Ramos (cell line): Measurements from ENCODE around the gene RCBTB1.

Experiments used
- in situ Hi-C: fragments of 300-500 bp; cut with MboI; formaldehyde crosslinking; loops from one replicate; pipeline ENCODE4 v1.14.3; 2022; ENCODE audit warnings: low sequenced_read_pairs; ENCODE audit not compliant: unreplicated experiment

The RCBTB1 gene

DNA sequence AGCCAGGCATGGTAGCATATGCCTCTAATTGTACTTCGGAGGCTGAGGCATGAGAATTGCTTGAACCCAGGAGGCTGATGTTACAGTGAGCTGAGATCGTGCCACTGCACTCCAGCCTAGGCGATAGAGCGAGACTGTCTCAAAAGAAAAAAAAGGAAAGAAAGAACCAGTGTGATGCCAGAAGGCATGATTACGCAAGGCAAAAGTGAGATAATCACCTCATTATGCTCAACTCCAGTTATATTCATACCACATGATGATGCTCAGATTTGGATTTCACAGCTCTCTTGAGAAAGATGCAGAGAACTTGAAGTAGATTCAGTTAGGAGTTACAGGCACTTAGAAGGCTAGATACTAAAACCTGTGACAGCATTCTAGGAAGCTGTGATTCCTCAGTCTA, 21.8 kb downstream of the RCBTB1 start:
- in situ Hi-C loops = no loop called here

DNA sequence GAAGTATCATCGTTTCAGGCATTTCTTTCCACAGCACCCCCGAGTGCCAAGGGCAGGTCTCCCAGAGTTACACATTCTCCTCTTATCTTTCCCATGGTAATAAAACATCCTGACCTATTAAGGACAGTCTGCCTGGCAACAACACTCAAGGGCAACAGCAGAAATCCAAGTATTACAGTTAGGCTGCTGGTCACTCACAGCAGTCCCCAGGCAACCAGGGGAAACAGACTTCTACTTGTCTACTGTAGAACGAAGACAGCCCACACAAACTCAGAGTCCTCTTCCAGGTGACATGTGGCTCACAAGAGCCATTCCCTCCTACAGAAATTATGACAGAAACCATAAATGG, 24.3 kb downstream of the RCBTB1 start:
- in situ Hi-C loops = no loop called here

DNA sequence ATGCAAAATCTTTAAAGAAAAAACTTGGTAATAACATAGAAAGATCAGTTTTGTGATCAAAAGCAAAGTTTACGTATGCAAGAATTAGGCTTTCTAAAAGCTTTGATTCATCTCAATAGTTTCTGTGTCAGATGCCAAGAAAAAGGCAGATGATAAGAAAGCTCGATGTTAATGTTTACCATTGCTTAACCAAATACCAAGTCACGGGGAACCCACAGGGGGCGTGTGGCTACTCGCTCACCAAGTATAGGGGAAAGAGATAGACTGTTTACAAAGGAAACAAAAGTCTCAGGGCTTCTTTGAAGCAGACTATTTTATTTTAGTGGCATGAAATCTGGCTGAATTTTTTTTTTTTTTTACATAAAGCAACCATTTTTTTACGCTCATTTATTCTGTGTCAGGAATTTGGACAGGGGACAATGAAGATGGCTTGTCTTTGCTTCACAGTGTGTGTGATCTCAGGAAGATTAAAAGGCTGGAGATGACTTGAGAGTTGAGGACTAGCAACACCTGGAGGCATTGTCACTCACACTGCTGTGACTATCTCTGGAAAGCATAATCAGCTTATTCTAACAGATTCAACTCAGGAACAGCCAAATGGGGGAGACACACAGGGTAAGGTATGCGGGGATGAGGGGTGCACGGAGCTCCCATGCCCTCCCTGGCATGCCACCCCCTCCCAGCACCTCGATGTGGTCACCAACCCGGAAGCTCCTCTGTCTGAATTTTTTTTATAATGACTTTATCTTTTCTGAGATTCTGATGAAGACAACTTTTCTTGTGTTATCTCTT, 24.9 kb downstream of the RCBTB1 start:
- in situ Hi-C loops = no loop called here

DNA sequence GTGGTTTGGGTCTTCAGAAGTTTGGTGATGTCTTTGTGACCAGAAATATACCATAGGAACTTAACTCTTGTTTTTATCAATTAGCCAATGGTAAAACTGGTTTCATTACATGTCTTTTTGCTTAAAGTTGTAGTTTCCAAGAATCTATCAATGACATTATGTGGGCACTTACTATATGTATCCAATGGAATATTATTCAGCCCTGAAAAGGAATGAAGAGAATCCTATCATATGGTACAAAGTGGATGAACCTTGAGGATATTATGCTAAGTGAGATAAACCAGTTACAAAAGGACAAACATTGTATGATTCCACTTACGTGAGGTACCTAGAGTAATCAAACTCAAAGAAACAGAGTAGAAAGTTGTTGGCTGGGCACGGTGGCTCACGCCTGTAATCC, 26.4 kb downstream of the RCBTB1 start:
- in situ Hi-C loops = no loop called here

DNA sequence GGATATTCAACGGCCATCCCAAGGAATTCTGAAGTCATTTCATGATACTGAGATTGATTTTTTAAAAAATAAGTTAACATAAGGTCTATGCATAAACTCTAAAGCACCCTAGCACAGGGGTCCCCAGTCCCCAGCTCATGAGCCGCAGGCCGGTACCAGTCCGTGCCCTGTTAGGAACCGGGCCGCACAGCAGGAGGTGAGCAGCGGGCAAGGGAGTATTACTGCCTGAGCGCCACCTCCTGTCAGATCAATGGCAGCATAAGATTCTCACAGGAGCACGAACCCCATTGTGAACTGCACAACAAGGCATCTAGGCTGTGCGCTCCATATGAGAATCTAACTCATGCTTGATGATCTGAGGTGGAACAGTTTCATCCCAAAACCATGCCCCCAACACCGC, 31.0 kb downstream of the RCBTB1 start:
- in situ Hi-C loops = no loop called here

DNA sequence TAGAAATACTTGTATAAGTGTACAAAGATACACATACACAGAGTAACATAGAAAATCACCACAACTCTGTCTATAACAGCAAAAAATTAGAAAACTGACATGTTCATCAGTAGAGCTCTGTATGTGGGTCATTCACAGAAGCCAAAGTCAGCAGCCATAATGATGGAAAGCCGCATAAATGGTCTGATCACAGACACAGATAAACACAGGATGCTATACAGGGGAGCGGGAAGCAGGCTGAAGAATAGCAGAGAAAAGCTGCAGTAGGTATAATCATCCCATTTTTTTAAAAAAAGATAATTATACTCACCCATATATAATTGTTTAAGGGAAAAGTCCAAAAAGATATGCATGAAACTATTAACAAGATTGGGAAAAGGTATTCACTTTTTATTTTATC, 31.5 kb downstream of the RCBTB1 start:
- in situ Hi-C loops = no loop called here

DNA sequence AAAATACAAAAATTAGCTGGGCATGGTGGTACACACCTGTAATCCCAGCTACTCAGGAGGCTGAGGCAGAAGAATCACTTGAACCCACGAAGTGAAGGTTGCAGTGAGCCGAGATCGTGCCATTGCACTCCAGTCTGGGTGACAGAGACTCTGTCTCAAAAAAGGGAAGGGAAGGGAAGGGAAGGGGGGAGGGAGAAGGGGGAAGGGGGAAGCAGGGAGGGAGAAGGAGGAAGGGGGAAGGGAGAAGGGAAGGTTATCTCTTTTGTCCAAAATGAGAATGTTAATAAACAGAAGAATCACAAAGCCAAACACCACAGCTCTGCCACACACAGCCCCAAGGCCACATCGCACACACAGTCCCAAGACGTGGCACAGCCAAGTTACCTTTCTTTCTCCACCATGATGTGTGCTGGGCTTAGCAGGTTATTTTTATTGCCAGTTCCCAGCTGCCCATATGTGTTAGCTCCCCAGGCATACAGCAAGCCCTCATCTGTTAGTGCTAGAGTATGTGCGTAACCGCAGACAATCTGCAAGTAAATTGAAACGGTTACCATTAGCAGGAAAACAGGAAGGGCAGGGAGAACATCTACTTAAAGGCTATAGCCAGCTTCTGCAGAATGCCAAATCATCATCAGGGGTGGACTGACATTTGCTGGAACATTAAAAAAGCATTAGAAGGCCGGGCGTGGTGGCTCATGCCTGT, 34.3 kb downstream of the RCBTB1 start:
- in situ Hi-C loops = no loop called here

DNA sequence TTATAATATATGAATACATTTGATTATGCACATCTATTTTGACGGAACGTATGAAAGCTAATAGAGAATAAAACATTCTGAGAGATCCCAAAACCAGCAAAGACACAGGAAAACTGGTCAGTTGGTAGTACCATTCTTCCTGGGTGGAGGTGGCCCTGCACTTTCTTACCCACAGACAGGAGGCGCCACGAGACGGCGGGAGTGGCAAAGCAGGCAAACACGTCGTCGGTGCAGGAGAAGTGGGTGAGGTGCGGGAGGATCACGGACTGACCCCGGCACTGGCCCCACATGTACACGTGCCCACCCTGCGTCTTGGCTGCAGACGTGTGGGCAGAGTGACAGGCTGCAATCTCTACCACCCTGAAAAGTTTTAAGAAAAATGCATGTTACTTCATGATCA, 36.1 kb downstream of the RCBTB1 start:
- in situ Hi-C loops = no loop called here

DNA sequence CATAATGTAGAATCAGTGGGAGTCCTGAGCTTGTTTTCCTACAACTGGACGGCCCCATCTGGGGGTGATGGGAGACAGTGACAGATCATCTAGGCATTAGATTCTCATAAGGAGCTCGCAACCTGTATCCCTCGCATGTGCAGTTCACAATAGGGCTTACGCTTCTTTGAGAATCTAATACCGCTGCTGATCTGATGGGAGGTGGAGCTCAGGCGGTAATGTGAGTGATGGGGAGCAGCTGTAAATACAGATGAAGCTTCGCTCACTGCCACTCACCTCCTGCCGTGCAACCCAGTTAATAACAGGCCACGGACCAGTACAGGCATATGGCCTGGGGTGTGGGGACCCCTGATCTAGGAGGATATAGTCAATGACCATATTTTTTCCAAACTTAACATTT, 38.8 kb downstream of the RCBTB1 start:
- in situ Hi-C loops = no loop called here

DNA sequence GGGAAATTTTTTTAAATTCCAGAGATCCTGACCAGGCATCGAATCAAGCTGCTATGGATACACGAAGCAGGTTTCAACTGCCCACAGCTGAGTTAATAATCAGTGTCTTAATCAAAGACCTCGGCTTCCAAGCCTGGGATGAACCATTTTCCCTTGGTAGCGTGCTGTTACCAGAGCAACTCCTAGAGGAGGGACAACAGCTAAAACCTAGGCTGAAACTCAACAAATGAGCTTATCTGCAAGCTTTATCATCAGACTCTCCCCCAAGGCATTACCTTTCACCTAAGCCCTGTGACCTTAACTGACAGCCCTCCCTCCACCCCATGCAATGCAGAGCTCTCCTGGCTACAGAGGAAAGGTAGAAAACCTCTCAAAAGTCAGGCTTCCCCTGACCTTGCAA, 39.7 kb downstream of the RCBTB1 start:
- in situ Hi-C loops = no loop called here

DNA sequence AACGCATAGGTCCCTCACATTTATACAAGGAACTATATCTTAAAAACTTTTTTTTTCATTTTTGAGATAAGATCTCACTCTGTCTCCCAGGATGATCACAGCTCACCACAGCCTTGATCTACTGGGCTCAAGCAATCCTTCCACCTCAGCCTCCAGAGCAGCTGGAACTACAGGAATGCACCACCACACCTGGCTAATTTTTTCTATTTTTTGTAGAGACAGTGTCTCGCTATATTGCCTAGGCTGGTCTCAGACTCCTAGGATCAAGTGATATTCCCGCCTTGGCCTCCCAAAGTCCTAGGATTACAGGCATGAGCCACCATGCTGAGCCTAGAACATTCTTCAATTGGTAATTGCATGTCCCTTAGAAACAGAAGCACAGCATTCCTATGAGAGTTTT, 41.7 kb downstream of the RCBTB1 start:
- in situ Hi-C loops = no loop called here

DNA sequence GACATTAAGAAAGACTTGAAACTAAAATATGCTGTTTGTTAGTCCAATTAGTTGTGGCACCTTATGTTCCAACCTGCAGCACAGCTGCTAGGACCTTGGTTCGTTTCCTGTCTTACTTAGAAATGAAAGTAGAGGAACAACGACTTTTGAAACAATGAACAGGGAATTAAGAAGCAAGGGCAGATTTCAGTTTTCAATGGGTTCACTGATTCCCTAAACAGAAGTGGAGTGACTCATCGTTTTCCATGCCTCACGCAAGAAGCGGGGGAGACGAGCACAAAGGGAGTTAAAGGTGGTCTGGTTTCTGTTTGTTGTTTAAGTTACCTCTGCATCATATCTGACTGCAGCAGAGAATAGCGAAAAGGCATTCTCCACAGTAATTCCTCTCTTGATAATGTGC, 44.8 kb downstream of the RCBTB1 start:
- in situ Hi-C loops = no loop called here

DNA sequence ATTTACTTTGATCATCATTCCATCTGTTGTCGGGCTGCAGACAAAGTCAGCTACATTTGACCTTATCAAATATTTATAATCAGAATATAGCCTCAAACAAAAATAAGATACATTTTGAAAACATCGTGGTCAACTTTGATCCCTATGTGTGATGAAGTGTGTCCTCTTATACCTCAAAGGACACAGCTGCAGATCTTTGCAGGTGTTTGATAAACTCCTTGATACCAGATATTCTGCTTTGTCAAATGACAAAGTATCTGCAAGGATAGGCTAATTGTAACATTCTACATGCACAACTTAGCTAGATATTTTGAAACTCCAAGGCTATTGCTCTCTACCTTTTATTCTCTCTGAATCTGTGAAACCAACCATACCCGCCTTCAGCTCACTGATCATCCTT, 45.6 kb downstream of the RCBTB1 start:
- in situ Hi-C loops = no loop called here

DNA sequence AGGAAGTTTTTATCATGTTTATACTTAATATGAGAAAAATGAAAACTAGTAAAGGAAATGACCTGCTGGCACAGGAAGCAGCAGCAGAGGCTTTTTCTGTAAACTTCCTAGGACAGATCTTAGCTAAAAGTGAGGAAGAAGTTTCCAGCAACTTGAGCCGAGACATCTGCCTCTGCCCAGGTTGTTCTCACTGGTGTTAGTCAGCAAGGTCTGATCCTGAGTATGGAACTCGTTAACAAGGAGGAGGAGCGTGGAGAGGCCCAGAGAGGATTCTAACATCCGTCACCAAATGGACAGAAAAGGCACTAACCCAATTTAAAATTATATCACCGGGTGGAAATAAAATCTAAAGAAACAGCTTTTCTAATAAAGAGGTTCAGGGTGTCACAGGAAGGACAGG, 46.0 kb downstream of the RCBTB1 start:
- in situ Hi-C loops = no loop called here

DNA sequence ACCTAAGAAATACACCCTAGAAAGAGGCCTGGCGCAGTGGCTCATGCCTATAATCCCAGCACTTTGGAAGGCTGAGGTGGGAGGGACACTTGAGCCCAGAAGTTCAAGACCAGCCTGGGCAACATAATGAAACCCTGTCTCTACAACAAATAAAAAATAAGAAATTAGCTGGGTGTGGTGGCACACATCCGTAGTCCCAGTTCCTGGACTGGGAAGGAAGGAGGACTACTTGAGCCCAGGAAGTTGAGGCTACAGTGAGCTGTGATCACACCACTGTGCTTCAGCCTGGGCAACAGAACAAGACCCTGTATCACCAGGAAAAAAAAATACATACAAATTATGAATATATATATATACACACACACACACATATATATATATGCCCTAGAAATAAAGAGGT, 47.0 kb downstream of the RCBTB1 start:
- in situ Hi-C loops = no loop called here

DNA sequence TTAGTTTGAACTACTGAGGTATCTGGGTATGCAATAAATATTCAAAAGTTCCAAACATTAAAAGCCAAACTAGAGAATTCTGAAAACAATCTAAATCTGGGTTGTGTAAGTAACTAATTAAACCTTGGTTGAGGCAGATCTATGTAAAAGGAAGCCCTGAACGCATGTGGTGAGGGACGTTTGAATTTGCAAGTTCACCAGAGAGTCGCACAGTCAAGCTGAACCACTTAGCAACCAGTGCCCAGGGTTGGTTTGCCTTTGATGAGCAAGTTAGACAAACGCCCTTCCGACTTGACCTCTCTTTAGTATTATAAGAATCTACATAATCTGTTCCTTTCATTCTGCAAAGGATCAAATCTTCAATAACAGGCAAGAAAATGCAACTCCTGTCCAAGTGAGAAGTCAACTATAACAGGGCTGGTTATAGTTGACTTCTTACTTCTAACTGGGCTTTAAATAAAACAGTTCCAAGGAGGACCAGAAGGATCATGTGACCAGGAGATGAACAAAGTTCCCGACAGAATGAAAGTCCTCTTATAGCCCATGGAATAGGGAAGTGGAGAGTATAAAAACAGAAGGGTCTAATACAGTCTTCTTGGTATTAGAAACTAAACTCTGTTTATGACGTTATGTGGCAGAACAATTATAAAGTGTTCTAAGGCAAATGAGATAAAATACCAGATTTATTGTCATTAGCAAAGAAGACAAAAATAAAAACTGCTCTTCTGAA, 49.0 kb downstream of the RCBTB1 start:
- in situ Hi-C loops = no loop called here

DNA sequence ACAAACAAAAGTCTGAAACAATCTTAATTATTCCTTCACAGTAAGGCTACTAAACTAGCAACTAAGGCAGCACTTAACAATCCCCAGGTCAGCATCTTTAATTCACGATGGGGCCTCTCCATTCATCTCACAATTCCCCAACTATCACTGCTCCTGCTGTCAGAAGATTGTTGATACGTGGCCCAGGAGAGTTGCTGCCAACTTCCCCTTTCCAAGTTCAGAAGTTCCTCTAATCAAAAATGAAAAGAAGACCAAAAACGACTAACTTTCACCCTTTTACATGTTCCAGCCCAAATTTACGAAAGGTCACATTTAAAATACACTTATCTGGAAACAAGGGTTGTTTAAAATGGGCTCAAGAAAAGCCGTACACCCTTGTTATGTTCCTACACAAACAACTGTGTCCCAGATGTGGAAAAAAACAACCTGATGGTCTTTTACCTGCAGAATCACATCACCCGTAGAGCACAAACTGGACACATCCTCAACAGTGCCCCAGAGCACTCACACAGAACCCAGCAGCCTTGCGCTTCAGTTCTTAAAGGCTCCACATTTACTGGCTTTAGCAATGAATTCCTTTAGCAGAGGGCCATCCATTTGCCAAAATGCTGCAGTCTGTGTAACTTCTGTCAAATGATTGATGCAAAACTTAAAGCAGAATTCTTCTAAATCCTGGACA, 51.6 kb downstream of the RCBTB1 start:
- in situ Hi-C loops = no loop called here

DNA sequence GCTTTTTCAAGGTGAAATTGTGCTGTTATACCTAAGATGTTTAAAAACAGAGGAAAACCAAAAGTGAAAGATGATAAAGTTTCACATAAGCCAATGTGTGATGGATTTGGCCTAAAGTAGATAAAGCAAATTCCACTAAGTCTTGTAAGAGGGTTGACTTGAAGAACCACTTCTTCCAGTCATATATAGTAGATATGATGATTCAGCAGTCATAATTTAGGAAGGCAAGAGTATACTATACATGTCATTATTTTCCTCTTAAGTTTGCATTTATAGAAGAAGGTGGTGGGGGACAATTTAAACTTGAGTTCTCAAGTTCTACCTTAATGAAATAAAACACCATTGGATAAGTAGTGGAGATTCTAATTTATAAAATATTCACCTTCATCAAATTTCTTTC, 52.3 kb downstream of the RCBTB1 start:
- in situ Hi-C loops = no loop called here

DNA sequence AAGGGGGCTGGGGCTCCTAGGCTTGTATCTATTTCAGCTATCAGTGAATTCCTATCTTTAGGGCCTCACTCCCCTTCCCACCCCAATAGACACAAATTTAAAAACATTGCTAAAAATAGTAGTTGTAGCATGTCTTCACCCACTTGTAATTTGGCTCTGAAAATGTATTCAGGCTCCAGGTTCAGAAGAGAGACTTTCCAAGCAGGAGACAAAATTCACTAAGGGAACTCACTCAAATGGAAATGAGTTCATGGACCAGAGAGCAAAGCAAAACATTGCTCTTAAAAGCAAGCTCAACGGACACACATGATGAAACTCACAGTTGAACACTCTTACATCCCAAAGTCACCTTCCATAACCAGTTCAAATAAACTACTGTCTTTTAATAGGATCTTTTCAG, 52.8 kb downstream of the RCBTB1 start:
- in situ Hi-C loops = no loop called here

DNA sequence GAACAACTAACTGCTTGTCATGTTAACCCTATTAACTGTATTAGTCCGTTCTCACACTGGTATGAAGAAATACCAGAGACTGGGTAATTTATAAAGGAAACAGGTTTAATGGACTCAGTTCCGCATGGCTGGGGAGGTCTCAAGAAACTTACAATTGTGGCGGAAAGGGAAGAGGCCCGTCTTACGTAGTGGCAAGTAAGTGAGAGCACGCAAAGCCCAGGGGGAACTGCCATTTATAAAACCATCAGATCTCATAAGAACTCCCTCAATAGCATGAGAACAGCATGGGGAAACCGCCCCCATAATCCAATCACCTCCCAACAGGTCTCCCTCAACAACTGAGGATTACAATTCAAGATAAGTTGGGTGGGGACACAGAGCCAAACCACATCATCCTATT, 54.9 kb downstream of the RCBTB1 start:
- in situ Hi-C loops = no loop called here

DNA sequence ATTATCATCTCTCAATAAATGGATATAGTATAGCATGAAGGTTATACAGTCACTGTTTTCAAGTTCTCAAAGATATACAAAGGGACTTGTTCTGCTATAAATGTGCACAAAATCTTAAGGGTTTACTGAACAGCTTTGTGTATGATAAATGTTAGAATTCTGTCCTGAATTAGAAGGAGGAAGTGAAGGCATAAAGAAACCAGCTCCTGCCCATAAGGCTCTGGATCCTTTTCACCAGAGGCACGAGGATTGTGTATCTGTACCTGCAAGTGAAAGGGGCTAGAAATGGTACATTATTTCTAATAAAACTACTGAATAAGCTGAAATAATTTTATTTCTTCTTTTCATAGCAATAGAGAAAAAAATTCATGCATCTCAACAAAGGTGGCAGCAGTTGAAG, 57.2 kb downstream of the RCBTB1 start:
- in situ Hi-C loops = no loop called here
